Nephron progenitor cell (in vitro differentiated cells): ENCODE data around the gene RNF145.

Experiments
- DNase-seq: peaks from one replicate; pipeline ENCODE4 v3.0.0; 2021
- H3K27ac Mint-ChIP-seq: 2 replicates; pipeline ENCODE4 v1.8.0; 2021; ENCODE audit warnings: mild to moderate bottlenecking, moderate library complexity, mixed read lengths
- H3K27me3 Mint-ChIP-seq: 2 replicates; pipeline ENCODE4 v1.8.0; 2021; ENCODE audit warnings: mild to moderate bottlenecking, low read depth, mixed read lengths; ENCODE audit not compliant: poor library complexity
- H3K36me3 Mint-ChIP-seq: 2 replicates; pipeline ENCODE4 v1.8.0; 2021; ENCODE audit warnings: low read depth, mixed read lengths
- H3K4me1 Mint-ChIP-seq: 2 replicates; pipeline ENCODE4 v1.8.0; 2021; ENCODE audit warnings: mixed read lengths
- H3K4me3 Mint-ChIP-seq: 2 replicates; pipeline ENCODE4 v1.8.0; 2021; ENCODE audit warnings: mild to moderate bottlenecking, moderate library complexity, mixed read lengths
- H3K9me3 Mint-ChIP-seq: 2 replicates; pipeline ENCODE4 v1.8.0; 2021; ENCODE audit warnings: mild to moderate bottlenecking, moderate library complexity, mixed read lengths
- TF ChIP-seq, protein P1 (sequence below): fragments of 200-600 bp; sonication (generic); IDR thresholded peaks from 2 replicates; pipeline ENCODE4 v1.5.0; 2021; ENCODE audit warnings: antibody characterized with exemption

Gene RNF145

DNA sequence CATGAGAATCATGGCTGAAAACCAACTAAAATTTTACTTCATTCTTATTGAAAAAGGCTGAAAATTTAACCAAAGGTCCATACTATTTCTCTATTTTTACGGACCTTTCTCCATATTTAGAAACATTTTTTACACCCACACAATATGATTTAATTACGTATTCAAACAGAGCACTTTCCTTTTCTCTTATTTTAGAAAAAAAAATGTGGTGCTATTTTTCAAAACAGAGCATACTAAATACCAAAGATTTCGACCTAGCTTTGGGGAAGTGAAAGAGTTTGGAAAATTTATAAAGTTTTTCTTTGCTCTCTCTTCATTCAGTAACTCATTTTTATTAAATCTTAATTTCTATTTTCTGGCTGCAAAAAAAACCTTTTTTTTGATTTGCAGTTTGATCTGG is 38.1 kb downstream of the RNF145 start:
- H3K36me3 Mint-ChIP-seq: peaks cover 28% of the 10 kb centered on the region
- no peak overlapping the region for H3K27ac Mint-ChIP-seq
- H3K4me1 Mint-ChIP-seq: no peaks in the 10 kb centered on the region
- no peaks in the 10 kb centered on the region for H3K9me3 Mint-ChIP-seq
- DNase-seq: no peak
- H3K4me3 Mint-ChIP-seq: no peak overlapping the region
- no peaks in the 10 kb centered on the region for H3K27me3 Mint-ChIP-seq
- TF ChIP-seq, protein P1, sequence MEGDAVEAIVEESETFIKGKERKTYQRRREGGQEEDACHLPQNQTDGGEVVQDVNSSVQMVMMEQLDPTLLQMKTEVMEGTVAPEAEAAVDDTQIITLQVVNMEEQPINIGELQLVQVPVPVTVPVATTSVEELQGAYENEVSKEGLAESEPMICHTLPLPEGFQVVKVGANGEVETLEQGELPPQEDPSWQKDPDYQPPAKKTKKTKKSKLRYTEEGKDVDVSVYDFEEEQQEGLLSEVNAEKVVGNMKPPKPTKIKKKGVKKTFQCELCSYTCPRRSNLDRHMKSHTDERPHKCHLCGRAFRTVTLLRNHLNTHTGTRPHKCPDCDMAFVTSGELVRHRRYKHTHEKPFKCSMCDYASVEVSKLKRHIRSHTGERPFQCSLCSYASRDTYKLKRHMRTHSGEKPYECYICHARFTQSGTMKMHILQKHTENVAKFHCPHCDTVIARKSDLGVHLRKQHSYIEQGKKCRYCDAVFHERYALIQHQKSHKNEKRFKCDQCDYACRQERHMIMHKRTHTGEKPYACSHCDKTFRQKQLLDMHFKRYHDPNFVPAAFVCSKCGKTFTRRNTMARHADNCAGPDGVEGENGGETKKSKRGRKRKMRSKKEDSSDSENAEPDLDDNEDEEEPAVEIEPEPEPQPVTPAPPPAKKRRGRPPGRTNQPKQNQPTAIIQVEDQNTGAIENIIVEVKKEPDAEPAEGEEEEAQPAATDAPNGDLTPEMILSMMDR: no peak

DNA sequence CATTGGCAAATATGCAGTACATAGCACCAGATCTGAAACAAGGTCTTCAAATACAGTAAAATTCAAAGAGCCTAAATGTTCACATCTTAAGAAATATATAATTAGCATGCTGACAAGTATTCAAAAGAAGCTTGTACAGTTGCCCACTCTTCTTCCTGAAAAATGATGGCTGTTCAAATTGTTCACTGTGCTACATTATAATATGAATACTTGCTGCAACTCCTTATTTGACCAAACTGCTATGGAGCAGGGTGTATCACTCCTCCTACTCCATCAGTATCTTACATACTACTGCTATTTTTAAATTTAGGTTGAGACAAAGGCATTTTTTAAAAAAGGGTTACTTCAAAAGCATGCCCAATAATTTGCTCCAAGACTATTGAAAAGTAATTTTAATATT is 39.3 kb downstream of the RNF145 start:
- H3K36me3 Mint-ChIP-seq: peaks cover 19% of the 10 kb centered on the region

DNA sequence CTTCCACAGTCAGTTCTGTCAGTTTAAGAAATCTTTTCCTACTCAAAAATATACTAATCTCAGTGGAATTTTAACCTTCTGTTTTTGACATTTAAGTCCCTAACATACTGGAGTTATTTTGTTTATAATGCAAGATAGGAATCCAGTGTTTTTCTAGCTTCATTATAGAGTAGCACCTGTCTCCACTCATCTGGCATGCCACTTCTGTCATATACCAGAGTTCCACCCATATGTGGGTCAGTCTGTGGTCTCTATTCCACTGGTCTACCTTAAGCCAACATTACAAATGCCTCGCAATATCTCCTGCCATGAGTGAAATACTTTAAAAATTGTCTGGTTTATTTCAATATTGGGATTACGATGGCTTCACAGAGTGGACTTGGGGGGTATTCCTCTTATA is 42.9 kb downstream of the RNF145 start:
- DNase-seq: no peak
- H3K27ac Mint-ChIP-seq: no peak overlapping the region
- H3K27me3 Mint-ChIP-seq: no peaks in the 10 kb centered on the region
- TF ChIP-seq, protein P1: no peak
- no peaks in the 10 kb centered on the region for H3K9me3 Mint-ChIP-seq
- H3K36me3 Mint-ChIP-seq: peaks cover 19% of the 10 kb centered on the region
- H3K4me1 Mint-ChIP-seq: no peaks in the 10 kb centered on the region
- H3K4me3 Mint-ChIP-seq: no peak overlapping the region

More for the DNA sequence above, 39.3 kb downstream of the RNF145 start:
- H3K4me3 Mint-ChIP-seq: no peak overlapping the region
- no peaks in the 10 kb centered on the region for H3K27me3 Mint-ChIP-seq
- H3K4me1 Mint-ChIP-seq: no peaks in the 10 kb centered on the region
- no peaks in the 10 kb centered on the region for H3K9me3 Mint-ChIP-seq
- no peak overlapping the region for H3K27ac Mint-ChIP-seq
- TF ChIP-seq, protein P1: no peak
- no peak for DNase-seq

DNA sequence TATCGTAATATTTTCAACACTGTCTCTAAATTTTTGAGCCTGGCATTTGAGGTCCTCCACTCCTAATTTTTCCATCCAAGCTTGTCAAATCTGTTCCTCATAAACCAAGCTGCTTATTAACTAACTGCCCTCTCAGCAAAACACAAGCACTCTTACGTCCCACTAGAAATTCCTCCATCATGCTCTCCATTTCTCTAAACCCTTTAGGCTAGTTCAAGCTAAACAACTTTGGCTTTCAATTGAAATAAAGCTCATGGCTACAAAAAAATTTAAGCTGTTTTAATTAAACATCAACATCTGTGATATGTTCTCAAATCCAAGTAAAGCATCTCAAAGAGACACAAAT is 45.7 kb downstream of the RNF145 start:
- H3K27me3 Mint-ChIP-seq: no peaks in the 10 kb centered on the region
- no peaks in the 10 kb centered on the region for H3K4me1 Mint-ChIP-seq
- H3K4me3 Mint-ChIP-seq: no peak overlapping the region
- no peaks in the 10 kb centered on the region for H3K9me3 Mint-ChIP-seq
- TF ChIP-seq, protein P1: no peak
- H3K27ac Mint-ChIP-seq: peak overlapping the region; percentile 4
- H3K36me3 Mint-ChIP-seq: peaks cover 36% of the 10 kb centered on the region
- DNase-seq: no peak

DNA sequence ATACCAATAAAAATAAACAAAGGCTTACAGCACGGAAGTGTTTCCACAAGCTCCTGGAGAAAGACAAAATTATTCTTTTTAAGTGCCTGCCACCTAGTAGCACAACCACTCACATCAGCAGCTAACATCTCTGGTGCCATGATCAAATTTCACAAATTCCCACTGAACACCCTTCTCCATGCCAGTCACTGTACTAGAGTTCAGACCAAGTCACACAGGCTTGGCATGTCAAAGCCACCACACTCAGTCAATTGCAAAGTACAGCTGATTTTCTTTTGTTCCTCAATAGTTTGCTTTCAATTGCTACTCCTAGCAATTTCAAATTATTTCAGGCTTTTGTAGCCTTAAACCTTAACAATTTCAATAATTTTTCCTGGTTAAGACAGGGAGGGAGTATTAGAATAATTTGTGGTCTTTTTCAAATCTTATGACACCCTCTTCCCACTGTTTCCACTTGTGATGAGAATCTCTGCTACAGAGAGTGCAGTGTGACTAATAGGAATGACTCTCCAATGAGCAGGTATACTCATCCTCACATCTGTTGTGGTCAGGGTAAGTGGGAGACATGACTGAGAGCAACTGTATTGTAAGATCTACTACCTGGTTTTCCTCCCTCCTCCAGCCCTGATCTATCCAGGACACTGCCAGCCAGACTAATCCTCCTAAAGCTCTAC is 46.2 kb downstream of the RNF145 start:
- no peaks in the 10 kb centered on the region for H3K9me3 Mint-ChIP-seq
- TF ChIP-seq, protein P1: no peak
- no peak overlapping the region for H3K4me3 Mint-ChIP-seq
- DNase-seq: no peak
- H3K4me1 Mint-ChIP-seq: no peaks in the 10 kb centered on the region
- peaks cover 36% of the 10 kb centered on the region for H3K36me3 Mint-ChIP-seq
- no peaks in the 10 kb centered on the region for H3K27me3 Mint-ChIP-seq
- peak overlapping the region; percentile 4 for H3K27ac Mint-ChIP-seq
